A549 (cell line): ENCODE results near the gene TOGARAM2. TPM values are rescaled to one million over a fixed set of nuclear protein-coding genes. Genes with fewer than 3 reads are reported as not detected.

Source experiments
- ATAC-seq, 2 experiments: fragments of 200-7000 bp in 1 of 2; fragments of >200 bp in 1 of 2; cut with Nextera tagmentation in 1 of 2; cut with Tn5 transposase in 1 of 2; 3 replicates each; pipeline versions ENCODE4 v1.8.0 to v1.9.1; 2018 to 2020; ENCODE audit warnings: mild to moderate bottlenecking in 1 of 2, moderate library complexity in 1 of 2
- CTCF ChIA-PET: fragments of 300-600 bp; sonication (Branson Sonifier 250); formaldehyde crosslinking; extraction: SDS; loops from one replicate; lab custom pipeline; 2021; ENCODE audit warnings: antibody characterized with exemption, inconsistent platforms; lab: Yijun Ruan, JAX
- POLR2A ChIA-PET: fragments of 350-600 bp; formaldehyde crosslinking; extraction: SDS; loops from one replicate; lab custom pipeline; 2021; ENCODE audit warnings: antibody characterized with exemption, inconsistent platforms; lab: Yijun Ruan, JAX
- DNase-seq, 2 experiments: peaks; one replicate each; pipeline versions ENCODE4 v3.0.0 to v3.0.0-alpha.2; 2011 to 2016; ENCODE audit warnings: low read depth in 1 of 2, low spot score in 1 of 2
- FAIRE-seq: peaks from 2 replicates; lab custom pipeline; 2011; peaks lifted over from hg19 to GRCh38; lab: Jason Lieb, UNC
- H3K27ac ChIP-seq, 2 experiments: fragments of >200 bp; sonication (Bioruptor Twin); formaldehyde crosslinking; 3 replicates each; pipeline ENCODE4 v1.5.1; 2016 to 2017
- H3K4me1 ChIP-seq: fragments of >200 bp; sonication (Bioruptor Twin); formaldehyde crosslinking; 3 replicates; pipeline ENCODE4 v1.6.1; 2016
- H3K4me2 ChIP-seq: fragments of >200 bp; sonication (Bioruptor Twin); formaldehyde crosslinking; 3 replicates; pipeline ENCODE4 v1.6.1; 2016
- H3K4me3 ChIP-seq: fragments of >200 bp; sonication (Bioruptor Twin); formaldehyde crosslinking; 3 replicates; pipeline ENCODE4 v1.5.1; 2016
- H3K9me3 ChIP-seq: fragments of >200 bp; sonication (Bioruptor Twin); formaldehyde crosslinking; 3 replicates; pipeline ENCODE4 v1.6.1; 2016
- CHD4 ChIP-seq: fragments of 200-600 bp; sonication (generic); IDR thresholded peaks from 2 replicates; pipeline ENCODE4 v1.6.1; 2016; ENCODE audit warnings: antibody characterized with exemption, mild to moderate bottlenecking, borderline replicate concordance
- EHMT2 ChIP-seq: fragments of 200-600 bp; sonication (generic); IDR thresholded peaks from 2 replicates; pipeline ENCODE4 v1.6.1; 2016; ENCODE audit warnings: antibody characterized with exemption, low read depth, mild to moderate bottlenecking, moderate library complexity
- ESRRA ChIP-seq: fragments of 150-350 bp; IDR thresholded peaks from 2 replicates; pipeline ENCODE4 v1.6.1; 2014; ENCODE audit warnings: mild to moderate bottlenecking, low read length, borderline replicate concordance
- MAFK ChIP-seq: fragments of 450-650 bp; IDR thresholded peaks from 2 replicates; pipeline ENCODE4 v1.6.1; 2014; ENCODE audit not compliant: partially characterized antibody
- MYC ChIP-seq: IDR thresholded peaks from 2 replicates; pipeline ENCODE4 v1.6.1; 2012; ENCODE audit warnings: mild to moderate bottlenecking, inconsistent platforms, low read length, improper control_type of control experiment, borderline replicate concordance
- POLR2AphosphoS2 ChIP-seq: conservative IDR thresholded peaks from 2 replicates; pipeline ENCODE4 v1.6.1; 2012; ENCODE audit warnings: low read length, improper control_type of control experiment, inconsistent platforms
- RAD21 ChIP-seq, 2 experiments: fragments of >200 bp in 1 of 2; sonication (Bioruptor Twin) in 1 of 2; formaldehyde crosslinking in 1 of 2; IDR thresholded peaks in 1 of 2; conservative IDR thresholded peaks in 1 of 2; 2 replicates in 1 of 2; 3 replicates in 1 of 2; pipeline ENCODE4 v1.6.1; 2012 to 2018; ENCODE audit warnings: inconsistent platforms in 1 of 2
- RARB ChIP-seq: fragments of 250-450 bp; sonication (Bioruptor Pico); IDR thresholded peaks from 2 replicates; pipeline ENCODE4 v1.8.0; 2021; ENCODE audit warnings: mild to moderate bottlenecking, moderate library complexity
- RNF2 ChIP-seq: fragments of 200-600 bp; sonication (generic); IDR thresholded peaks from 2 replicates; pipeline ENCODE4 v1.6.1; 2016; ENCODE audit warnings: low read depth, mild to moderate bottlenecking, antibody characterized with exemption, moderate library complexity, borderline replicate concordance
- SREBF2 ChIP-seq: fragments of 450-650 bp; IDR thresholded peaks from 2 replicates; pipeline ENCODE4 v1.6.1; 2014; ENCODE audit warnings: mild to moderate bottlenecking, moderate library complexity
- ZC3H11A ChIP-seq: fragments of 450-650 bp; IDR thresholded peaks from 2 replicates; pipeline ENCODE4 v1.6.1; 2014; ENCODE audit warnings: antibody characterized with exemption, mild to moderate bottlenecking
- ZNF302 ChIP-seq: fragments of 250-450 bp; sonication (Bioruptor Pico); IDR thresholded peaks from 2 replicates; pipeline ENCODE4 v1.9.0; 2021; ENCODE audit warnings: inconsistent platforms, mild to moderate bottlenecking, moderate library complexity
- WGBS: methylation state at CpG from one replicate; pipeline ENCODE4 v1.1.6; 2017; ENCODE audit errors: missing lambda C conversion rate; 5-methylcytosine and 5-hydroxymethylcytosine counted together
- polyA plus RNA-seq, 4 experiments: library from polyadenylated mRNA; depleted of rRNA in 3 of 4; stranded (reverse); fragments of >200 nt; fragmentation: RNase III in 1 of 4; extraction: RNeasy Plus Mini Kit Qiagen cat#74134 plus additional on column Dnase treatment in 1 of 4; gene quantifications; 2 replicates in 3 of 4; 3 replicates in 1 of 4; pipeline ENCODE4 v1.2.3, GENCODE V29; 2011 to 2017
- TF ChIP-seq, protein P1 (sequence below): IDR thresholded peaks from 2 replicates; pipeline ENCODE4 v1.6.1; 2012
- TF ChIP-seq, protein P2 (sequence below): IDR thresholded peaks from 2 replicates; pipeline ENCODE4 v1.6.1; 2012; ENCODE audit warnings: low read depth, borderline replicate concordance
- TF ChIP-seq, protein P3 (sequence below): fragments of 150-350 bp; IDR thresholded peaks from 2 replicates; pipeline ENCODE4 v1.6.1; 2014; ENCODE audit warnings: low read depth, mild to moderate bottlenecking, low read length

TOGARAM2 gene
- polyA plus RNA-seq, 2 of the 4 experiments (the other 2 are of a cell fraction), result 0.14 to 0.35 TPM

DNA sequence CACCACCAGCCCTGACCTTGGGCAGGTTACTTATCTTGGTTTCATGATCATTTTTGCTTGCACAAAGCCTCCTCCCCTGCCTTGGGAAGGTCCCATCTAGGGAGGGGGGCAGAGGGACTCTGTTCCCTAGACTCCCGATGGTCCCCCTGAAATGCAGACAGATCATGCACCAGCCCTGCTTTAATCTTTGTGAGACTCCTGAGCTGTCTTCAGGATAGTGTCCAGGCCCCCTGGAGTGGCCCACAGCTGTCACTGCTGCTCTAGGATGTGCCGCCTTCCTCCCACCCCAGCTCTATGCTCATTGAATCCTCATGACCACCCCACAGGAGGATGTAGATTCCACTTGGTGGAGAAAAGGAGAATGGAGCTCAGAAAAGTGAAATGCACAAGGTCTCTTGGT lies 65.2 kb downstream of the TOGARAM2 start:
- peaks cover 7% of the 10 kb centered on the region; the same call in 2 of the 3 replicates for H3K4me1 ChIP-seq
- no peaks in the 10 kb centered on the region for H3K9me3 ChIP-seq
- FAIRE-seq (no peak), DNase-seq (no peak), ATAC-seq (no peak)
- no peak overlapping the region for H3K27ac ChIP-seq
- 93% methylated on average over 2 of the region's 2 CpGs for WGBS
- H3K4me2 ChIP-seq, result no peak overlapping the region
- no peak for TF ChIP-seq EHMT2
- TF ChIP-seq RNF2, result no peak
- no peak for TF ChIP-seq ZNF302 (CRISPR knock-in tag)
- TF ChIP-seq MYC, result no peak
- POLR2A ChIA-PET, result no interaction called here
- CTCF ChIA-PET, result interaction anchor here (0.8 to 1.2 kb wide), 3 partner anchors 20 to 839 kb away, joined by 3 read pairs; no protein-coding TSS in a partner anchor
- H3K4me3 ChIP-seq, result no peak overlapping the region

DNA sequence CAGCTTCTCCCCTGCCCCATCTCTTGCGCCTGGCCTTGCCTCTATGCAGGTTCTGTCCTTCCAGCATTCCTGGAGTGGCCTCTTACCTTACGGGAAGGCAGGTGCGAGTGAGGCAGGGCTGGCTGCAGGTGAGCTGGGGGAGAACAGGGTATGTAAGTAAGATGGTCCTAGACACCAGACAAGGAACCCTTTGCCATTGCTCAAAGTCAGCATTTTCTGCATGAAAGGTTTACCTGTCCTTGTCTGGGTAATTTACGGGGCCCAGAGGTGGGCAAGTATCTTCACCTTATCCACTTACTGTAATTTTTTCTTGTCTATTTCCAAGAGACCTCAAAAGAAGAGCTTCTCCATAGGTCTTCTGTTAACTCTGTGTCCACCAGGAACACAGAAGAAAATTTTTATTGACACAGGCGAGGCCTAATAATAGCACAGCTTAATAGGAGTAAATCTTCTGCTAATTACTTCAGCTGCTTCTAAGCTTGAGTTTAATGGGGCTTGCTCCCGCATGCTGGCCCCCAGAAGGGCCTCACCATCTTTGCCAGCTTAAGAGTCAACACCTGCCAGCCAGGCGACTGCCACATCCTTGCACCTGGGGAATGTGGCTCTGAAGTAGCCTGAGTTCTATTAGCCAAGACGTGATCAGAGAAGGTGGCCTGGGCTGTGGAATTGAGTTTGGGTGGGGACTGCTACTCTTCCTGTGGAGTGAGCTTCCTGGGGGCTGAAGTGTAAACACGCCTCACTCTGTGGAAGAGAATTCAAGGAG lies 66.2 kb downstream of the TOGARAM2 start:
- WGBS, result 83% methylated on average over 8 of the region's 9 CpGs
- H3K27ac ChIP-seq, result no peak overlapping the region
- TF ChIP-seq MYC (no peak), ZC3H11A (no peak), RARB (no peak), MAFK (peak; percentile 54), POLR2AphosphoS2 (no peak), CHD4 (no peak), SREBF2 (no peak)
- TF ChIP-seq, protein P1, sequence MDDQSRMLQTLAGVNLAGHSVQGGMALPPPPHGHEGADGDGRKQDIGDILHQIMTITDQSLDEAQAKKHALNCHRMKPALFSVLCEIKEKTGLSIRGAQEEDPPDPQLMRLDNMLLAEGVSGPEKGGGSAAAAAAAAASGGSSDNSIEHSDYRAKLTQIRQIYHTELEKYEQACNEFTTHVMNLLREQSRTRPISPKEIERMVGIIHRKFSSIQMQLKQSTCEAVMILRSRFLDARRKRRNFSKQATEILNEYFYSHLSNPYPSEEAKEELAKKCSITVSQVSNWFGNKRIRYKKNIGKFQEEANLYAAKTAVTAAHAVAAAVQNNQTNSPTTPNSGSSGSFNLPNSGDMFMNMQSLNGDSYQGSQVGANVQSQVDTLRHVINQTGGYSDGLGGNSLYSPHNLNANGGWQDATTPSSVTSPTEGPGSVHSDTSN, result no peak
- H3K4me1 ChIP-seq, result peaks cover 7% of the 10 kb centered on the region; the same call in 2 of the 3 replicates
- no peak overlapping the region for H3K4me3 ChIP-seq
- ChIA-PET CTCF (interaction anchor here (0.8 to 1.2 kb wide), 4 partner anchors 8 to 838 kb away, joined by 3 read pairs; no protein-coding TSS in a partner anchor), POLR2A (no interaction called here)
- no peaks in the 10 kb centered on the region for H3K9me3 ChIP-seq
- FAIRE-seq (no peak), DNase-seq (no peak), ATAC-seq (no peak)
- H3K4me2 ChIP-seq, result no peak overlapping the region

DNA sequence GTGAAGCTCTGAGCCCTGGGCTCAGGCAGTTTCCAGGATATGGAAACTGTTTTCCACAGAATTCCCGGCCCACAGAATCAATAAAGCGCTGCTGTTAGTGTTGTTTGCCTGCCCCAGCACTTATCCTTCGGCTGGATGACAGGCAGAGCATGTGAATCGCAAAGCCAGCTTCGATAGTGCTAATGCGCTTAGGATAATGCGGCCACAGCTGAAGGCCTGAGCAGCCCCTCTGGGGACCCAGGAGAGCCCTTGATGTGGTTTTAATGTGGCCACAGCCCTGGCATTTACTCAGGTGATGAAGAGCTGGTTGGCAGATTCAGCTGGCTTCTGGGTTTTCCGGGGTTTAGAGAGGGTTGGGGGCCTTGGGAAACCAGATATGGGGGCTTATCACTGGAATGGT lies 69.5 kb downstream of the TOGARAM2 start:
- Histone ChIP-seq H3K4me3 (no peak overlapping the region), H3K4me2 (no peak overlapping the region), H3K27ac (no peak overlapping the region), H3K4me1 (no peaks in the 10 kb centered on the region), H3K9me3 (no peaks in the 10 kb centered on the region)
- ChIA-PET POLR2A (no interaction called here), CTCF (interaction anchor here (0.8 to 1.7 kb wide), 2 partner anchors 11 to 72 kb away, joined by 3 to 4 read pairs; no protein-coding TSS in a partner anchor)
- ATAC-seq, result no peak
- no peak for DNase-seq
- TF ChIP-seq ESRRA, result no peak
- no peak for TF ChIP-seq SREBF2
- no peak for TF ChIP-seq CHD4
- TF ChIP-seq, protein P2, sequence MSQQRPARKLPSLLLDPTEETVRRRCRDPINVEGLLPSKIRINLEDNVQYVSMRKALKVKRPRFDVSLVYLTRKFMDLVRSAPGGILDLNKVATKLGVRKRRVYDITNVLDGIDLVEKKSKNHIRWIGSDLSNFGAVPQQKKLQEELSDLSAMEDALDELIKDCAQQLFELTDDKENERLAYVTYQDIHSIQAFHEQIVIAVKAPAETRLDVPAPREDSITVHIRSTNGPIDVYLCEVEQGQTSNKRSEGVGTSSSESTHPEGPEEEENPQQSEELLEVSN, result no peak
- TF ChIP-seq, protein P3, sequence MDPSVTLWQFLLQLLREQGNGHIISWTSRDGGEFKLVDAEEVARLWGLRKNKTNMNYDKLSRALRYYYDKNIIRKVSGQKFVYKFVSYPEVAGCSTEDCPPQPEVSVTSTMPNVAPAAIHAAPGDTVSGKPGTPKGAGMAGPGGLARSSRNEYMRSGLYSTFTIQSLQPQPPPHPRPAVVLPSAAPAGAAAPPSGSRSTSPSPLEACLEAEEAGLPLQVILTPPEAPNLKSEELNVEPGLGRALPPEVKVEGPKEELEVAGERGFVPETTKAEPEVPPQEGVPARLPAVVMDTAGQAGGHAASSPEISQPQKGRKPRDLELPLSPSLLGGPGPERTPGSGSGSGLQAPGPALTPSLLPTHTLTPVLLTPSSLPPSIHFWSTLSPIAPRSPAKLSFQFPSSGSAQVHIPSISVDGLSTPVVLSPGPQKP, result no peak
- no peak for TF ChIP-seq RAD21 (conservative IDR thresholded peaks at IDR 0.05 in 1 of 2, IDR thresholded peaks at IDR 0.05 in 1 of 2)
- 80% methylated on average over 8 of the region's 8 CpGs for WGBS
- no peak for FAIRE-seq
